Bronchial epithelial cell (primary cell): Measurements from ENCODE around the gene IAH1. TPM values are rescaled to one million over a fixed set of nuclear protein-coding genes. Genes with fewer than 3 reads are reported as not detected.

Experiments
- DNase-seq: peaks from one replicate; pipeline ENCODE4 v3.0.0-alpha.2; 2010; ENCODE audit warnings: low read depth
- FAIRE-seq: peaks from 2 replicates; lab custom pipeline; 2011; peaks lifted over from hg19 to GRCh38; lab: Jason Lieb, UNC
- H3K27me3 ChIP-seq: 2 replicates; pipeline ENCODE4 v1.5.1; 2011; ENCODE audit warnings: low read length; ENCODE audit not compliant: control insufficient read depth, insufficient read depth
- H3K36me3 ChIP-seq: 2 replicates; pipeline ENCODE4 v1.5.1; 2011; ENCODE audit warnings: low read length; ENCODE audit not compliant: control insufficient read depth, insufficient read depth
- H3K4me3 ChIP-seq: 2 replicates; pipeline ENCODE4 v1.5.1; 2011; ENCODE audit warnings: mild to moderate bottlenecking, low read depth, low read length, control low read depth
- CTCF ChIP-seq: IDR thresholded peaks from 2 replicates; pipeline ENCODE4 v1.5.1; 2011; ENCODE audit warnings: mild to moderate bottlenecking, moderate library complexity, low read length, control low read depth, inconsistent platforms; ENCODE audit not compliant: insufficient read depth, severe bottlenecking
- total RNA-seq: library from RNA; depleted of rRNA; stranded (reverse); fragments of >200 nt; gene quantifications from 2 replicates; pipeline ENCODE4 v1.2.1, GENCODE V29; 2014

IAH1 gene
- total RNA-seq, 1 donor from 2014 or later, result 68.7 TPM

- Histone ChIP-seq H3K27me3 (no peaks in the 10 kb centered on the region), H3K4me3 (no peak overlapping the region), H3K36me3 (peaks cover 5% of the 10 kb centered on the region)
- DNase-seq (no peak), FAIRE-seq (no peak)
- no peak for TF ChIP-seq CTCF
Measured at GRCh38 chr2:9465170-9465569, 9.2 kb upstream of the IAH1 start.

GRCh38 chr2:9466147-9466683, 8.1 kb upstream of the IAH1 start:
- Histone ChIP-seq H3K36me3 (peaks cover 7% of the 10 kb centered on the region), H3K4me3 (no peak overlapping the region), H3K27me3 (no peaks in the 10 kb centered on the region)
- DNase-seq (no peak), FAIRE-seq (no peak)
- no peak for TF ChIP-seq CTCF

GRCh38 chr2:9467687-9468086, 6.7 kb upstream of the IAH1 start:
- DNase-seq, result no peak

DNA sequence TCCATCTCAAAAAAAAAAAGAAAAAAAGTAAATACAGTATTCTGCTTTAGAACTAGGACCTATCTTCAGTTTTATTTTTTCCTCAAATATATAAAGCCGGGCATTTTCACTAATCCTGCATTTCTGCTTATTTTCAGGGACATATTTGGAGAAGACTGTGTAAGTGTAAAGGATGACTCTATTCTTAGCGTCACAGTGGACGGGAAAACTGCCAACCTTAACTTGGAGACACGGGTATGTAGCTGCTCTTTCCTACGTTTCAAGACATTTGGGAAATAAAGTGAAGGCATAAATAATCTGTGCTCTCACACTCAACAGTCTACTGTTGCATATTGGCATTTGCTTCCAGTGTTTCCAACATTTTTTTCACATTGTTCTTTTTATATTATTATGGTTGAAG, 3.1 kb upstream of the IAH1 start:
- FAIRE-seq, result no peak
- DNase-seq, result no peak
- peaks cover 8% of the 10 kb centered on the region for H3K36me3 ChIP-seq
- TF ChIP-seq CTCF, result no peak
- H3K4me3 ChIP-seq, result no peak overlapping the region
- no peaks in the 10 kb centered on the region for H3K27me3 ChIP-seq

More at GRCh38 chr2:9467687-9468086, 6.7 kb upstream of the IAH1 start:
- H3K36me3 ChIP-seq, result peaks cover 7% of the 10 kb centered on the region
- no peak for TF ChIP-seq CTCF
- no peak for FAIRE-seq
- H3K4me3 ChIP-seq, result no peak overlapping the region
- no peaks in the 10 kb centered on the region for H3K27me3 ChIP-seq

- FAIRE-seq (no peak), DNase-seq (no peak)
- Histone ChIP-seq H3K36me3 (peaks cover 8% of the 10 kb centered on the region), H3K4me3 (no peak overlapping the region), H3K27me3 (no peaks in the 10 kb centered on the region)
- TF ChIP-seq CTCF, result no peak
Measured at GRCh38 chr2:9472511-9472910, 1.8 kb upstream of the IAH1 start.
